A549 treated with ZK216348 at 1 μM for 4 hours (cell line): Measurements from ENCODE around the gene CNIH3. TPM values are rescaled to one million over a fixed set of nuclear protein-coding genes. Genes with fewer than 3 reads are reported as not detected.

Experiments used
- total RNA-seq: library from RNA; stranded (reverse); fragments of 200-300 nt; extraction: Qiagen RNA extraction; gene quantifications from 5 replicates; pipeline ENCODE4 v1.2.3, GENCODE V29; 2022; ENCODE audit warnings: low read depth

CNIH3 gene
- total RNA-seq, result 0.31 to 0.72 TPM (median 0.68 TPM) in 5 replicates

DNA sequence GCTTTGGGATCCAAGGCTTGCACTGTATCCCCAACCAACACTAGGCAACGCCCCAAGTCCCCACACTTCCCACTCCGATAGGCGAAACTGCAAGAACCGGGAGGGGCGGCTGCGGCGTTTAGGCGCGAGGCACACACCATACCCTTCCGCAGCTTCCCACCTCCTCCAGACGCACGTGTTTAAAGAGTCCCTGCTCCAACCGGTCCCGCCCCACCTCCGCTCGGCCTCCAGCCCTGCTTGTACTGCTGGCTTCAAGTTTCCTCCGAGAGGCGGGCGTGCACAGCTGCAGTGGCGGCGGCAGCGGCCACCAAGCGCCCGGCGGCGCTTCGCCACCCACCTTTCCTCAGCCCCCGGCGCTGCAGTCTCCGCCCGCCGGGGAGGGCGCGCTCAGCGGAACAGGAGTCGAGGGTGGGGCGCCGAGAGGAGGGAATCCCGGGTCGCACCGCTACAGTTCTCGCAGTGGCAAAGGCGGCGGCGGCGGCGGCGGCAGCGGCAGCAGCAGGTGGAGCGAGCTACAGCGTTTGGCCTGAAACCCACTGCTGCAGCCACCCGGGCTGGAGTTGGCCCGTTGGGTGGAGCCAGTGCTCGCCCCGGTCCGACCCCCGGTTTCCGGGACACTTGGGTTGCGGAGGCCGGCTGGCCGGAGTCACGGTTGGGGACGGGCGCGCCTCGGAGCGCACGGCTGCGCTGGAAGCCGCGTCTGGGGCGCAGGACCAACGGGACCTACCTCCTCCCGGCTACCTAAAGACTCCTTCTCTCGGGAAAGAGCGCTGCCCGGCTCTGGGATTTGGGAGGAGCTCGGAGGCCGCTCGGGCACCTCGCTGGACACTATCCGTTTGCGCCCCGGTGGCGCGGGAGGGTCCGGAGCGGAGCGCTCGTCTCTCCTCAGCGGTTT, at the start of gene CNIH3:
Gene CNIH3 (plus strand): TSS at position 457 of the 895 bp plus-strand sequence. CDS start 858 bp downstream, outside the sequence.

Other genes starting within 250 kb of the CNIH3 start
- gene WDR26, start 181.5 kb upstream of the CNIH3 start, total RNA-seq, result 29.7 to 38.9 TPM (median 38.7 TPM) in 5 replicates